DMS153 treated with DMSO at 0.1 percent for 48 hours (cell line): Measurements from ENCODE around the gene PRR33.

ENCODE experiments used
- DNase-seq: peaks from one replicate; lab custom pipeline; 2025; ENCODE audit not compliant: unreplicated experiment; lab: John Stamatoyannopoulos, UW

Gene PRR33

DNA sequence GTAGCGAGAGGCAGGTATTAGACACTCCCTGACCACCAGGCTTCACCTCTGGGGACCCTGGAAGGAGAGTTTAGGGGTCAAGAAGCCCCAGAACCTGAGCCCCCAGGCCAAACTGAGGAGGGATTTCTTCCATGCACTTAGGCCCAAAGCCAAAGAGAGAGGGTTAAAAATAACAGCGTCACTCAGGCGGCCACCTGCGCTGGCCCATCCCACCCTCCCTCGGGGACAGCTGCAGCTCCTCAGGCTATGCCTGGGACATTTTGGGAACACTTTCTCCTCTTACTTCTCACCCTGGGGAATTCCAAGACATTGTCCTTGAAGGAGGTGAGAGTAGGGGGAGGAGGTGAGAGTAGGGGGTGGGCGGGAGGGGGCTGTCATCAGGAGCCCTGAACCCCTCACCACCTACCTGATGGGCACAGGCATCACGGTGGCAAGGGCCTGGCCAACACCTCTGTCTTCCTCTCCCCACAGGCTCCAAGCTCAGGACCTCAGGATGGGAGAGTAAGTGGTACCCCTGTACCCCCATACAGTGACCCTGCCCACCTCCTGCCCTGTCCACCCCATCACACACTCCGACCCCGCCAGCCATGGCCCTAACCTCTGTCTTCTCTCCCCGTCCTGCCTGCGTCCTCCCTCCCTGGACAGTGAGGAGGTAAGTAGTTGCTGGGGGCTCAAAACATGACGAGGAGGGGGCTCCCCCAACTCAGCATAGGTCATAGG lies 52.3 kb downstream of the PRR33 start:
- no peak for DNase-seq

GRCh38 chr11:1838426-1839144 lies 53.1 kb downstream of the PRR33 start, which contains the start of gene TNNI2:
TNNI2 (plus strand) TSS chr11:1838981; CDS start chr11:1839697, 716 bp downstream.
- no peak for DNase-seq
